ENCODE results near the gene EXOC6B.

GRCh38 chr2:72727356-72727755 lies 98.5 kb downstream of the EXOC6B start:
- TF ChIP-seq CTCF (IDR thresholded peaks at IDR 0.05) (no peak), POLR2A (IDR thresholded peaks at IDR 0.05) (no peak)

All from prostate gland (tissue), 2 donors.